ENCODE data around the gene DNAH1. TPM values are rescaled to one million over a fixed set of nuclear protein-coding genes. Genes with fewer than 3 reads are reported as not detected.

Gene DNAH1
- total RNA-seq, 1 donor = 4.7 TPM

- TF ChIP-seq CTCF (IDR thresholded peaks at IDR 0.05; ENCODE audit: insufficient read depth, low read depth, low read length) = peak; percentile 50
- DNase-seq (ENCODE audit: low read depth) = peak; percentile 14
Measured at GRCh38 chr3:52385157-52385556, 69.0 kb downstream of the DNAH1 start.

GRCh38 chr3:52387481-52387880 lies 71.4 kb downstream of the DNAH1 start:
- no peak for TF ChIP-seq CTCF (IDR thresholded peaks at IDR 0.05; ENCODE audit: insufficient read depth, low read depth, low read length)
- no peak for DNase-seq (ENCODE audit: low read depth)
- no peak overlapping the region for H3K4me3 ChIP-seq (ENCODE audit: low read depth, low read length)

More at GRCh38 chr3:52385157-52385556, 69.0 kb downstream of the DNAH1 start:
- H3K4me3 ChIP-seq (ENCODE audit: low read depth, low read length) = no peak overlapping the region

- no peak overlapping the region for H3K4me3 ChIP-seq (ENCODE audit: low read depth, low read length)
- DNase-seq (ENCODE audit: low read depth) = no peak
Measured at GRCh38 chr3:52388348-52388821, 72.3 kb downstream of the DNAH1 start.

GRCh38 chr3:52388933-52389332 lies 72.8 kb downstream of the DNAH1 start:
- DNase-seq (ENCODE audit: low read depth) = no peak
- no peak overlapping the region for H3K4me3 ChIP-seq (ENCODE audit: low read depth, low read length)
- no peak for TF ChIP-seq CTCF (IDR thresholded peaks at IDR 0.05; ENCODE audit: insufficient read depth, low read depth, low read length)

More at GRCh38 chr3:52388348-52388821, 72.3 kb downstream of the DNAH1 start:
- TF ChIP-seq CTCF (IDR thresholded peaks at IDR 0.05; ENCODE audit: insufficient read depth, low read depth, low read length) = peak; percentile 3

- no peak overlapping the region for H3K4me3 ChIP-seq (ENCODE audit: low read depth, low read length)
- no peak for DNase-seq (ENCODE audit: low read depth)
- TF ChIP-seq CTCF (IDR thresholded peaks at IDR 0.05; ENCODE audit: insufficient read depth, low read depth, low read length) = no peak
Measured at GRCh38 chr3:52391096-52391495, 75.0 kb downstream of the DNAH1 start.

GRCh38 chr3:52392216-52392930 lies 76.3 kb downstream of the DNAH1 start:
- no peak for TF ChIP-seq CTCF (IDR thresholded peaks at IDR 0.05; ENCODE audit: insufficient read depth, low read depth, low read length)
- no peak for DNase-seq (ENCODE audit: low read depth)
- H3K4me3 ChIP-seq (ENCODE audit: low read depth, low read length) = no peak overlapping the region

Data from fibroblast of villous mesenchyme (primary cell).